ENCODE results near the gene PIK3CA. TPM values are rescaled to one million over a fixed set of nuclear protein-coding genes. Genes with fewer than 3 reads are reported as not detected.

The PIK3CA gene
- total and polyA plus RNA-seq, 2 donors (not counting 3 experiments of a cell fraction or from before 2014, with no cell fraction given): 4.2 to 25.8 TPM

DNA sequence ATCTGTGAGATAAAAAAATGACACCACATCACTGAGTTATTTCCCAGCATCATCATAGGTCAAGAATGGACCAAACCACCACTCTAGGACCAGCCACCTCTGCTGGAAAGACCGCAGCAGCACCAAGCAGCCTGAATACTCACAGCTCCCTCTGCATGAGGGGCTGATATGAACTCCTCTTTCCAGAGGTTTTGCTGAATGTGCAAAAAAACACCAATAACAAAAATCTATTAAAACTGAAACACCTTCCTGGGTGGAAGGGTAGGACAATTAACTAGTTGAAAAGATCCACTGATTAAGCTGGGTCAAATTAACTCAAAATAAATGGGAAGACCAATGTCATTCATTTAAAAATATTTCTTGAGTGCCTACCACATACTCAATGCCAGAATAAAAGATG, 131.7 kb downstream of the PIK3CA start:
- no peak for FAIRE-seq
- Histone ChIP-seq H3K79me2 (ENCODE audit: control insufficient read depth, insufficient read depth, low read length) (no peaks in the 10 kb centered on the region), H3K36me3 (ENCODE audit: control insufficient read depth in 2 of 2, extremely low read depth in 1 of 2, insufficient read depth in 2 of 2, low read length in 2 of 2) (no peaks in the 10 kb centered on the region), H3K4me1 (ENCODE audit: control insufficient read depth, extremely low read depth, insufficient read depth, low read length) (no peaks in the 10 kb centered on the region), H3K4me3 (replicated peaks in 1 of 3; ENCODE audit: insufficient read depth in 1 of 3, low read depth in 1 of 3, low read length in 3 of 3) (no peak overlapping the region), H3K9ac (replicated peaks; ENCODE audit: extremely low read depth, insufficient read depth, low read length) (no peak overlapping the region), H3K9me1 (replicated peaks; ENCODE audit: control insufficient read depth, extremely low read depth, insufficient read depth, low read length) (no peaks in the 10 kb centered on the region), H3K27me3 (ENCODE audit: control insufficient read depth in 2 of 2, insufficient read depth in 2 of 2, low read length in 2 of 2) (peaks cover 5 to 6% of the 10 kb centered on the region in 2 experiments), H3K4me2 (ENCODE audit: insufficient read depth, low read length) (no peak overlapping the region), H4K20me1 (replicated peaks; ENCODE audit: control insufficient read depth, extremely low read depth, insufficient read depth, low read length) (no peaks in the 10 kb centered on the region), H3K27ac (ENCODE audit: insufficient read depth, low read depth, low read length) (no peak overlapping the region), H2AFZ (ENCODE audit: low read depth, low read length) (no peak overlapping the region), H3K9me3 (replicated peaks; ENCODE audit: control insufficient read depth, insufficient read depth, low read length) (no peaks in the 10 kb centered on the region)
- TF ChIP-seq FOS (IDR thresholded peaks at IDR 0.05; ENCODE audit: borderline replicate concordance, insufficient read depth, low read length) (no peak), POLR2AphosphoS5 (IDR thresholded peaks at IDR 0.05; ENCODE audit: insufficient read depth, low read depth, low read length) (no peak), GATA2 (IDR thresholded peaks at IDR 0.05; ENCODE audit: insufficient read depth, insufficient read length, low read depth, low read length) (no peak), JUN (IDR thresholded peaks at IDR 0.05; ENCODE audit: borderline replicate concordance, insufficient read depth, insufficient read length, low read depth) (no peak), MYC (IDR thresholded peaks at IDR 0.05; ENCODE audit: low read depth, low read length) (no peak), POLR2A (IDR thresholded peaks at IDR 0.05; ENCODE audit: low read depth, low read length) (no peak), EZH2 (IDR thresholded peaks at IDR 0.05; ENCODE audit: borderline replicate concordance, low read depth, low read length, severe bottlenecking) (no peak)
- TF ChIP-seq, protein P1, sequence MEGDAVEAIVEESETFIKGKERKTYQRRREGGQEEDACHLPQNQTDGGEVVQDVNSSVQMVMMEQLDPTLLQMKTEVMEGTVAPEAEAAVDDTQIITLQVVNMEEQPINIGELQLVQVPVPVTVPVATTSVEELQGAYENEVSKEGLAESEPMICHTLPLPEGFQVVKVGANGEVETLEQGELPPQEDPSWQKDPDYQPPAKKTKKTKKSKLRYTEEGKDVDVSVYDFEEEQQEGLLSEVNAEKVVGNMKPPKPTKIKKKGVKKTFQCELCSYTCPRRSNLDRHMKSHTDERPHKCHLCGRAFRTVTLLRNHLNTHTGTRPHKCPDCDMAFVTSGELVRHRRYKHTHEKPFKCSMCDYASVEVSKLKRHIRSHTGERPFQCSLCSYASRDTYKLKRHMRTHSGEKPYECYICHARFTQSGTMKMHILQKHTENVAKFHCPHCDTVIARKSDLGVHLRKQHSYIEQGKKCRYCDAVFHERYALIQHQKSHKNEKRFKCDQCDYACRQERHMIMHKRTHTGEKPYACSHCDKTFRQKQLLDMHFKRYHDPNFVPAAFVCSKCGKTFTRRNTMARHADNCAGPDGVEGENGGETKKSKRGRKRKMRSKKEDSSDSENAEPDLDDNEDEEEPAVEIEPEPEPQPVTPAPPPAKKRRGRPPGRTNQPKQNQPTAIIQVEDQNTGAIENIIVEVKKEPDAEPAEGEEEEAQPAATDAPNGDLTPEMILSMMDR (IDR thresholded peaks at IDR 0.05; ENCODE audit: extremely low read depth in 1 of 2, insufficient read depth in 1 of 2, low read depth in 1 of 2, low read length in 2 of 2): no peak
- TF ChIP-seq, protein P2, sequence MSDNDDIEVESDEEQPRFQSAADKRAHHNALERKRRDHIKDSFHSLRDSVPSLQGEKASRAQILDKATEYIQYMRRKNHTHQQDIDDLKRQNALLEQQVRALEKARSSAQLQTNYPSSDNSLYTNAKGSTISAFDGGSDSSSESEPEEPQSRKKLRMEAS (IDR thresholded peaks at IDR 0.05; ENCODE audit: insufficient read depth, insufficient read length): no peak
- BruUV-seq (replicated peaks): no TSS peak
- intact Hi-C loops (cut with micrococcal nuclease): no loop called here
- ChIA-PET POLR2A (no interaction called here), CTCF (interaction anchor here (1.2 to 1.3 kb wide), 4 partner anchors 14 to 177 kb away, joined by 3 to 5 read pairs (median 3); no protein-coding TSS in a partner anchor)
- DNase-seq (ENCODE audit: low read depth, low spot score): no peak
- dilution Hi-C loops (cut with MboI; ENCODE audit: extremely low pct_ligation_motif_present, low sequenced_read_pairs): no loop called here

Data from endothelial cell of umbilical vein (primary cell).